ENCODE data around the gene PDPK1.
"Not testable (repeated sequence)": the region's sequence is repeated elsewhere in the genome, so short reads cannot be mapped to it uniquely, and the experiment has no call there.

PDPK1 gene

GRCh38 chr16:2611877-2612276 is 74.1 kb downstream of the PDPK1 start:
- not testable (repeated sequence) for DNase-seq (ENCODE audit: low spot score)

GRCh38 chr16:2613251-2613650 is 75.4 kb downstream of the PDPK1 start:
- DNase-seq (ENCODE audit: low spot score), result not testable (repeated sequence)

- DNase-seq (ENCODE audit: low spot score), result no peak
Measured at GRCh38 chr16:2614761-2615191, 77.0 kb downstream of the PDPK1 start.

GRCh38 chr16:2618964-2619363 is 81.1 kb downstream of the PDPK1 start:
- DNase-seq (ENCODE audit: low spot score), result not testable (repeated sequence)

- DNase-seq (ENCODE audit: low spot score), result not testable (repeated sequence)
Measured at GRCh38 chr16:2619628-2620027, 81.8 kb downstream of the PDPK1 start.

GRCh38 chr16:2620870-2621269 is 83.0 kb downstream of the PDPK1 start:
- not testable (repeated sequence) for DNase-seq (ENCODE audit: low spot score)

GRCh38 chr16:2621395-2621794 is 83.6 kb downstream of the PDPK1 start:
- DNase-seq (ENCODE audit: low spot score), result not testable (repeated sequence)

- DNase-seq (ENCODE audit: low spot score), result not testable (repeated sequence)
Measured at GRCh38 chr16:2627075-2627474, 89.3 kb downstream of the PDPK1 start.

- DNase-seq (ENCODE audit: low spot score), result not testable (repeated sequence)
Measured at GRCh38 chr16:2631203-2631602, 93.4 kb downstream of the PDPK1 start.

GRCh38 chr16:2632291-2632690 is 94.5 kb downstream of the PDPK1 start:
- DNase-seq (ENCODE audit: low spot score), result not testable (repeated sequence)

GRCh38 chr16:2639071-2639721 is 101.4 kb downstream of the PDPK1 start:
- not testable (repeated sequence) for DNase-seq (ENCODE audit: low spot score)

GRCh38 chr16:2639722-2640072 is 101.9 kb downstream of the PDPK1 start:
- not testable (repeated sequence) for DNase-seq (ENCODE audit: low spot score)

- DNase-seq (ENCODE audit: low spot score), result not testable (repeated sequence)
Measured at GRCh38 chr16:2642561-2642960, 104.7 kb downstream of the PDPK1 start.

GRCh38 chr16:2644754-2645453 is 107.1 kb downstream of the PDPK1 start:
- DNase-seq (ENCODE audit: low spot score), result not testable (repeated sequence)

- DNase-seq (ENCODE audit: low spot score), result not testable (repeated sequence)
Measured at GRCh38 chr16:2651268-2651871, 113.5 kb downstream of the PDPK1 start.

Measured in hepatic stellate cell (primary cell).